Endothelial cell of umbilical vein (primary cell): ENCODE measurements around the gene MS4A4A. TPM values are rescaled to one million over a fixed set of nuclear protein-coding genes. Genes with fewer than 3 reads are reported as not detected.

Source experiments
- BruUV-seq: library from RNA; stranded (reverse); fragments of 400-500 nt; replicated peaks from 2 replicates; lab custom pipeline; 2021; lab: Mats Ljungman, UMichigan
- CTCF ChIA-PET: fragments of 300-600, 350-600 bp; sonication (Branson Sonifier 250); formaldehyde crosslinking; loops from one replicate; lab custom pipeline; 2021; ENCODE audit warnings: antibody characterized with exemption, inconsistent platforms; lab: Charles Lee
- POLR2A ChIA-PET: fragments of 300-600, 350-600 bp; sonication (Branson Sonifier 250); formaldehyde crosslinking; loops from one replicate; lab custom pipeline; 2021; ENCODE audit warnings: antibody characterized with exemption, inconsistent platforms; lab: Charles Lee
- DNase-seq: peaks from one replicate; pipeline ENCODE4 v3.0.0-alpha.2; 2011; ENCODE audit warnings: low read depth, low spot score
- FAIRE-seq: peaks from 2 replicates; lab custom pipeline; 2011; peaks lifted over from hg19 to GRCh38; lab: Jason Lieb, UNC
- H2AFZ ChIP-seq: 2 replicates; pipeline ENCODE4 v1.6.0; 2012; ENCODE audit warnings: low read depth, low read length, control low read depth, inconsistent platforms
- H3K27ac ChIP-seq: 2 replicates; pipeline ENCODE4 v1.5.1; 2011; ENCODE audit warnings: low read depth, mild to moderate bottlenecking, control low read depth, low read length, moderate library complexity; ENCODE audit not compliant: insufficient read depth
- H3K27me3 ChIP-seq, 2 experiments: 2 replicates each; pipeline versions ENCODE4 v1.6.0 to v1.6.1; 2011; ENCODE audit warnings: low read length in 2 of 2, mixed read lengths in 1 of 2; ENCODE audit not compliant: control insufficient read depth in 2 of 2, insufficient read depth in 2 of 2
- H3K36me3 ChIP-seq, 2 experiments: 2 replicates in 1 of 2; 3 replicates in 1 of 2; pipeline ENCODE4 v1.5.1; 2011; ENCODE audit warnings: low read length in 2 of 2, mild to moderate bottlenecking in 1 of 2, moderate library complexity in 1 of 2; ENCODE audit not compliant: control insufficient read depth in 2 of 2, insufficient read depth in 2 of 2; ENCODE audit errors: extremely low read depth in 1 of 2
- H3K4me1 ChIP-seq: 3 replicates; pipeline ENCODE4 v1.5.1; 2011; ENCODE audit warnings: mild to moderate bottlenecking, low read length; ENCODE audit not compliant: control insufficient read depth, insufficient read depth; ENCODE audit errors: extremely low read depth
- H3K4me2 ChIP-seq: 2 replicates; pipeline ENCODE4 v1.6.1; 2011; ENCODE audit warnings: low read length, control low read depth, mixed read lengths; ENCODE audit not compliant: insufficient read depth
- H3K4me3 ChIP-seq, 3 experiments: fragments of 200-600 bp in 1 of 3; sonication (generic), shearing (Covaris generic) in 1 of 3; replicated peaks in 1 of 3; 2 replicates each; pipeline ENCODE4 v1.5.1; 2011 to 2016; ENCODE audit warnings: control low read depth in 3 of 3, low read length in 3 of 3, mild to moderate bottlenecking in 2 of 3, inconsistent platforms in 1 of 3, low read depth in 1 of 3, moderate library complexity in 1 of 3; ENCODE audit not compliant: insufficient read depth in 1 of 3
- H3K79me2 ChIP-seq: 2 replicates; pipeline ENCODE4 v1.6.0; 2012; ENCODE audit warnings: low read length, inconsistent platforms; ENCODE audit not compliant: control insufficient read depth, insufficient read depth
- H3K9ac ChIP-seq: replicated peaks from 2 replicates; pipeline ENCODE3; 2011; ENCODE audit warnings: low read length, control low read depth; ENCODE audit not compliant: insufficient read depth; ENCODE audit errors: extremely low read depth
- H3K9me1 ChIP-seq: replicated peaks from 3 replicates; pipeline ENCODE4 v1.6.0; 2011; ENCODE audit warnings: mild to moderate bottlenecking, low read length; ENCODE audit not compliant: control insufficient read depth, insufficient read depth; ENCODE audit errors: extremely low read depth
- H3K9me3 ChIP-seq: replicated peaks from 2 replicates; pipeline ENCODE4 v1.5.1; 2012; ENCODE audit warnings: low read length, inconsistent platforms; ENCODE audit not compliant: control insufficient read depth, insufficient read depth
- H4K20me1 ChIP-seq: replicated peaks from 2 replicates; pipeline ENCODE3; 2011; ENCODE audit warnings: mild to moderate bottlenecking, low read length; ENCODE audit not compliant: control insufficient read depth, insufficient read depth; ENCODE audit errors: extremely low read depth
- EZH2 ChIP-seq: IDR thresholded peaks from 2 replicates; pipeline ENCODE4 v1.6.1; 2012; ENCODE audit warnings: borderline replicate concordance, low read depth, mild to moderate bottlenecking, moderate library complexity, low read length, inconsistent platforms; ENCODE audit not compliant: severe bottlenecking
- FOS ChIP-seq: IDR thresholded peaks from 2 replicates; pipeline ENCODE4 v1.6.1; 2011; ENCODE audit warnings: mild to moderate bottlenecking, low read length, moderate library complexity, borderline replicate concordance; ENCODE audit not compliant: insufficient read depth
- GATA2 ChIP-seq: IDR thresholded peaks from 2 replicates; pipeline ENCODE4 v1.7.0; 2011; ENCODE audit warnings: low read depth, mild to moderate bottlenecking, moderate library complexity, mixed read lengths, low read length; ENCODE audit not compliant: insufficient read length, insufficient read depth
- JUN ChIP-seq: IDR thresholded peaks from 2 replicates; pipeline ENCODE4 v1.6.1; 2011; ENCODE audit warnings: borderline replicate concordance, low read depth; ENCODE audit not compliant: insufficient read length, insufficient read depth
- MAX ChIP-seq: IDR thresholded peaks from 2 replicates; pipeline ENCODE4 v1.6.1; 2011; ENCODE audit not compliant: insufficient read depth, insufficient read length
- MYC ChIP-seq: IDR thresholded peaks from one replicate; pipeline ENCODE4 v1.6.1; 2011; ENCODE audit warnings: mild to moderate bottlenecking, low read depth, low read length
- POLR2A ChIP-seq: IDR thresholded peaks from 2 replicates; pipeline ENCODE4 v1.6.1; 2012; ENCODE audit warnings: low read depth, mild to moderate bottlenecking, control low read depth, low read length
- POLR2AphosphoS5 ChIP-seq: IDR thresholded peaks from 2 replicates; pipeline ENCODE4 v1.6.1; 2012; ENCODE audit warnings: low read depth, mild to moderate bottlenecking, control low read depth, low read length, moderate library complexity; ENCODE audit not compliant: insufficient read depth
- dilution Hi-C: fragments of 300-500 bp; cut with MboI; formaldehyde crosslinking; loops from one replicate; pipeline ENCODE4 v1.15.0; 2019; ENCODE audit warnings: low sequenced_read_pairs; ENCODE audit not compliant: extremely low pct_ligation_motif_present
- intact Hi-C: fragments of 100-400 bp; cut with micrococcal nuclease; formaldehyde crosslinking; loops from one replicate; pipeline ENCODE4 v1.10.0; 2022
- polyA plus RNA-seq, 4 experiments: library from polyadenylated mRNA; depleted of rRNA in 3 of 4; stranded (reverse) in 3 of 4; unstranded in 1 of 4; fragments of >200 nt; gene quantifications; 2 replicates each; pipeline versions ENCODE4 v1.2.1 to v1.2.3, GENCODE V29; 2011 to 2012; ENCODE audit warnings: missing spikeins in 1 of 4
- total RNA-seq: library from RNA; stranded (reverse); gene quantifications from 2 replicates; pipeline ENCODE4 v1.2.3, GENCODE V29; 2021
- TF ChIP-seq, protein P1 (sequence below), 2 donors: IDR thresholded peaks; 1 replicate in 1 of 2; 2 replicates in 1 of 2; pipeline ENCODE4 v1.5.1; 2011; ENCODE audit warnings: low read length in 2 of 2, mild to moderate bottlenecking in 2 of 2, moderate library complexity in 2 of 2, control low read depth in 1 of 2, inconsistent platforms in 1 of 2, low read depth in 1 of 2; ENCODE audit not compliant: insufficient read depth in 1 of 2; ENCODE audit errors: extremely low read depth in 1 of 2

Gene MS4A4A
- total and polyA plus RNA-seq, 2 donors (not counting 3 experiments of a cell fraction or from before 2014, with no cell fraction given): 0.19 TPM; not detected in 1

GRCh38 chr11:60230681-60231080 lies 49.8 kb upstream of the MS4A4A start:
- no peaks in the 10 kb centered on the region for H3K4me1 ChIP-seq
- H3K4me3 ChIP-seq: no peak overlapping the region
- no peak for FAIRE-seq
- POLR2A ChIA-PET: no interaction called here
- H3K4me2 ChIP-seq: no peak overlapping the region
- H3K9ac ChIP-seq: no peak overlapping the region
- no peaks in the 10 kb centered on the region for H3K79me2 ChIP-seq
- no peak for DNase-seq
- H3K9me1 ChIP-seq: no peaks in the 10 kb centered on the region
- no peak overlapping the region for H3K27ac ChIP-seq
- H2AFZ ChIP-seq: no peak overlapping the region
- no peaks in the 10 kb centered on the region for H3K36me3 ChIP-seq
- CTCF ChIA-PET: interaction anchor here (0.8 to 2.1 kb wide), 5 partner anchors 20 to 133 kb away, joined by 3 to 18 read pairs (median 4); partner anchors contain the start of gene MS4A6A
- dilution Hi-C loops: no loop called here
- intact Hi-C loops: no loop called here
- no peaks in the 10 kb centered on the region for H3K27me3 ChIP-seq
- no TSS peak for BruUV-seq
- no peaks in the 10 kb centered on the region for H4K20me1 ChIP-seq
- H3K9me3 ChIP-seq: no peaks in the 10 kb centered on the region
- TF ChIP-seq FOS (no peak), EZH2 (no peak), MAX (no peak), JUN (no peak), GATA2 (no peak), POLR2AphosphoS5 (no peak), POLR2A (no peak), MYC (no peak)
- TF ChIP-seq, protein P1, sequence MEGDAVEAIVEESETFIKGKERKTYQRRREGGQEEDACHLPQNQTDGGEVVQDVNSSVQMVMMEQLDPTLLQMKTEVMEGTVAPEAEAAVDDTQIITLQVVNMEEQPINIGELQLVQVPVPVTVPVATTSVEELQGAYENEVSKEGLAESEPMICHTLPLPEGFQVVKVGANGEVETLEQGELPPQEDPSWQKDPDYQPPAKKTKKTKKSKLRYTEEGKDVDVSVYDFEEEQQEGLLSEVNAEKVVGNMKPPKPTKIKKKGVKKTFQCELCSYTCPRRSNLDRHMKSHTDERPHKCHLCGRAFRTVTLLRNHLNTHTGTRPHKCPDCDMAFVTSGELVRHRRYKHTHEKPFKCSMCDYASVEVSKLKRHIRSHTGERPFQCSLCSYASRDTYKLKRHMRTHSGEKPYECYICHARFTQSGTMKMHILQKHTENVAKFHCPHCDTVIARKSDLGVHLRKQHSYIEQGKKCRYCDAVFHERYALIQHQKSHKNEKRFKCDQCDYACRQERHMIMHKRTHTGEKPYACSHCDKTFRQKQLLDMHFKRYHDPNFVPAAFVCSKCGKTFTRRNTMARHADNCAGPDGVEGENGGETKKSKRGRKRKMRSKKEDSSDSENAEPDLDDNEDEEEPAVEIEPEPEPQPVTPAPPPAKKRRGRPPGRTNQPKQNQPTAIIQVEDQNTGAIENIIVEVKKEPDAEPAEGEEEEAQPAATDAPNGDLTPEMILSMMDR (IDR thresholded peaks at IDR 0.05; ENCODE audit: extremely low read depth in 1 of 2, insufficient read depth in 1 of 2, low read depth in 1 of 2, low read length in 2 of 2): no peak
